Hypothalamus (tissue), 51 donors: ENCODE results near the gene TTC39B.
A peak's percentile ranks its signal among the peaks of the same experiment; 100 is the strongest.
"Not testable (repeated sequence)": the region's sequence is repeated elsewhere in the genome, so short reads cannot be mapped to it uniquely, and the experiment has no call there.

Experiments used
- DNase-seq, 51 donors: peaks; one replicate each; lab custom pipeline; 2025; lab: John Stamatoyannopoulos, UW

Gene TTC39B

GRCh38 chr9:15272377-15272928, 34.6 kb downstream of the TTC39B start:
- DNase-seq = no peak

GRCh38 chr9:15271403-15271802, 35.6 kb downstream of the TTC39B start:
- no peak for DNase-seq

GRCh38 chr9:15268782-15269181, 38.2 kb downstream of the TTC39B start:
- DNase-seq = no peak

- no peak for DNase-seq
These were observed 38.7 kb downstream of the TTC39B start for GRCh38 chr9:15268317-15268716.

GRCh38 chr9:15264918-15265317, 42.1 kb downstream of the TTC39B start:
- DNase-seq = no peak

- no peak for DNase-seq
These were observed 44.4 kb downstream of the TTC39B start for GRCh38 chr9:15262581-15262980.

- DNase-seq = no peak
These were observed 50.6 kb downstream of the TTC39B start for GRCh38 chr9:15256426-15256825.

- no peak for DNase-seq
These were observed 53.2 kb downstream of the TTC39B start for GRCh38 chr9:15253786-15254185.

GRCh38 chr9:15253197-15253596, 53.8 kb downstream of the TTC39B start:
- DNase-seq = no peak

- DNase-seq = peak in 4 of 51 donors; percentile 2 to 20 (median 10)
These were observed 57.0 kb downstream of the TTC39B start for GRCh38 chr9:15249981-15250380.

- no peak for DNase-seq
These were observed 57.8 kb downstream of the TTC39B start for GRCh38 chr9:15249042-15249818.

- DNase-seq = no peak
These were observed 58.4 kb downstream of the TTC39B start for GRCh38 chr9:15248621-15249020.

GRCh38 chr9:15248081-15248480, 58.9 kb downstream of the TTC39B start:
- DNase-seq = no peak

GRCh38 chr9:15246708-15247107, 60.3 kb downstream of the TTC39B start:
- DNase-seq = no peak

GRCh38 chr9:15246243-15246642, 60.8 kb downstream of the TTC39B start:
- DNase-seq = no peak

GRCh38 chr9:15244001-15244441, 63.0 kb downstream of the TTC39B start:
- DNase-seq = no peak

- DNase-seq = no peak
These were observed 63.9 kb downstream of the TTC39B start for GRCh38 chr9:15243081-15243480.

- DNase-seq = no peak
These were observed 66.1 kb downstream of the TTC39B start for GRCh38 chr9:15240927-15241326.

- DNase-seq = no peak
These were observed 67.2 kb downstream of the TTC39B start for GRCh38 chr9:15239816-15240215.

- DNase-seq = no peak
These were observed 68.4 kb downstream of the TTC39B start for GRCh38 chr9:15238646-15239045.

- DNase-seq = no peak
These were observed 71.4 kb downstream of the TTC39B start for GRCh38 chr9:15235658-15236057.

GRCh38 chr9:15233941-15234490, 73.0 kb downstream of the TTC39B start:
- not testable (repeated sequence) for DNase-seq
